SHP77 treated with DMSO at 0.1 percent for 48 hours (cell line): Measurements from ENCODE around the gene NDUFAF5.
"Not testable (repeated sequence)": the region's sequence is repeated elsewhere in the genome, so short reads cannot be mapped to it uniquely, and the experiment has no call there.

Experiments used
- DNase-seq: peaks from one replicate; lab custom pipeline; 2025; lab: John Stamatoyannopoulos, UW

Gene NDUFAF5, protein sequence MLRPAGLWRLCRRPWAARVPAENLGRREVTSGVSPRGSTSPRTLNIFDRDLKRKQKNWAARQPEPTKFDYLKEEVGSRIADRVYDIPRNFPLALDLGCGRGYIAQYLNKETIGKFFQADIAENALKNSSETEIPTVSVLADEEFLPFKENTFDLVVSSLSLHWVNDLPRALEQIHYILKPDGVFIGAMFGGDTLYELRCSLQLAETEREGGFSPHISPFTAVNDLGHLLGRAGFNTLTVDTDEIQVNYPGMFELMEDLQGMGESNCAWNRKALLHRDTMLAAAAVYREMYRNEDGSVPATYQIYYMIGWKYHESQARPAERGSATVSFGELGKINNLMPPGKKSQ

GRCh38 chr20:13784893-13785715 is at the start of gene NDUFAF5, which contains the start of gene ESF1:
Gene NDUFAF5, plus strand, starts transcription at chr20:13785028. Its CDS starts 41 bp downstream, at chr20:13785069.
Gene ESF1, minus strand, starts transcription at chr20:13784919. Its CDS starts 1,779 bp downstream, at chr20:13783140.
- peak; percentile 98 for DNase-seq

DNA sequence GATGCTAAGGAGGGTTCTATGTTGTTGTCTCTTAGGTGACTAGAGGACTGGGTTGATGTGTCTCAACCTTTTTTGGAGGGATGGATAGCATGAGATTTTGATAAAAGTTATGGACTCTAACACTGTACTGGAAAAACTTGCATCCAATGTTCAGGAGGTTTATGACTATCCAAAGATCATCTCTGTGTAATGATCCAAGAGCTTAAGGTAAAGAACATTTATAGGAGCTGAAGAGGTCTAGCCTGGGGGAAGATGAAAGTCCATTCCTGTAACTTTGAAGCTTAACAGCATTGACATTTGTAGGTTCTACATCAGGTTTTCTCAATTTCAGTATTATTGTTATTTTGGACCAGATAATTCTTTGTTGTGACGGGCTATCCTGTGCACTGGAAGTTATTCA is 49.0 kb upstream of the NDUFAF5 start:
- DNase-seq, result no peak

- DNase-seq, result no peak
These were observed 48.2 kb upstream of the NDUFAF5 start for GRCh38 chr20:13736436-13737191.

GRCh38 chr20:13738187-13738586 is 46.6 kb upstream of the NDUFAF5 start:
- DNase-seq, result not testable (repeated sequence)

- no peak for DNase-seq
These were observed 44.8 kb upstream of the NDUFAF5 start for GRCh38 chr20:13739731-13740649.

DNA sequence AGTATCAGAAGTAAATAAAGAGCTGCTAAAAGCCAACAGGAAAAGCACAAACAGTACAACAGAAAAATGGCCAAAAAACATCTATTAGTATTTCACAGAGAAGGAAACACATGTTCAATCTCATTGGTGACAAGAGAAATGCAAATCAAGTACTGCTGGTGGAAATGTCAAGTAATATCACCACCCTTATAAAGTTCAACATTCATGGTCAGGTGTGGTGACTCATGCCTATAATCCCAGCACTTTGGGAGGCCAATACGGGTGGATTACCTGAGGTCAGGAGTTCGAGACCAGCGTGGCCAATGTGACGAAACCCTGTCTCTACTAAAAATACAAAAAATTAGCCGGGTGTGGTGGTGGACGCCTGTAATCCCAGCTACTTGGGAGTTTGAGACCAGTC is 42.9 kb upstream of the NDUFAF5 start:
- no peak for DNase-seq

GRCh38 chr20:13744352-13744751 is 40.5 kb upstream of the NDUFAF5 start:
- no peak for DNase-seq

DNA sequence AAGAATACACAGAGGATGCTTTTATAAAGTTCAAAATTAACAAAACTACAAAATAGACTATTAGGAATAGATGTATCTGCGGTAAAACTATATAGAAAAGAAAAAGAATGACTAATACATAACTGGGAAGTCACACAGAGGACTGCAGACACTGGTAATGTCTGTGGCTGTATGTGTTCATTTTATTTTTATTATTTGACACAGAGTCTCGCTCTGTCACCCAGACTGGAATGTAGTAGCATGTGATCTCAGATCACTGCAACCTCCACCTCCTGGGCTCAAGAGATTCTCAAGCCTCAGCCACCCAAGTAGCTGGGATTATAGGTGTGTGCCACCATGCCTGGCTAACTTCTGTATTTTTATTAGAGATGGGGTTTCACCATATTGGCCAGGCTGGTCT is 39.0 kb upstream of the NDUFAF5 start:
- no peak for DNase-seq

- DNase-seq, result no peak
These were observed 35.0 kb upstream of the NDUFAF5 start for GRCh38 chr20:13749811-13750210.

DNA sequence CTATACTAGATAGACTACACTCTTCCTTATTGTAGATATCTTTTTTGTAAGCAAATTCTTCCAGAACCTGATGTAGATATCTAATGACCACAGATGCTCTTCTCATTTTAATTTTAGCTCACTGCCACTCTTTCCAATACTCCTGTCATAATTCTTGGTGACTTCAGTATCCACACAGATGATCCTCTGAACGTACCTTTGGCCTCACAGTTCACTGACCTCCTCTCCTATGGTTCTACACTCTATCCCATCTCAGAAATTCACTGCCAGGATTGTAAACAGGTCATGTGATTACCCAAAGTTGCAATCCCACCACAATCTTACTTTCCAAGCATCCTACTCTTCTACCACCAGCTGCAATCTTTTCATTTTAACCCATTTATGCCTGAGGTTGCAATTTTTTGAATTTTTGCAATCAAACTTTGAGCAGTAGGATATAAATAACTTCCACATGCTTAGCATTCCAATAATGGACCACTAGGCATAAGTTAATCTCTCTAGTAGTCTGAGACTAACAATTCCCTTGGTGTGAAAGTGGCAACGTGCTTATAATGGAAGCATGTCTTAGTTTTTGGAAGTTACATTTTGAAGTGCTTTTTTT is 31.3 kb upstream of the NDUFAF5 start:
- no peak for DNase-seq

DNA sequence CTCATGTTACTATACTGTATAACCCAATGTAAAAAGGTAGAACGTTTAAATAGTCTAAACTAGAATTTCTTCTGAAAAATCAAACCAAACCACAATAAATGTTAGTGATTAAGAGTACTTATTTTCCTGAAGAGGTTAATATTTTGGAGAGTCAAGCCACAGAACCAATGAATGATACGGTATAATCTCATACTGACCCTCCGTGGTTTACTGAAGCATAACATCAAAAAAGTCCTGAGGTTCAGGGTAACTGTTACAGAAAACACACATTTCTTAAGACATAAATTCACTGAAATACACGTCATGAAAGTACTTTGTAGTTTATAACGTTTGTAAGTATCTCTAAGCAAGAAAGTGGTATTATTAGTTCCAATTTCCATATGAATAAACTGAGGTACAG is 29.0 kb upstream of the NDUFAF5 start:
- no peak for DNase-seq

GRCh38 chr20:13756551-13756950 is 28.3 kb upstream of the NDUFAF5 start:
- DNase-seq, result no peak

DNA sequence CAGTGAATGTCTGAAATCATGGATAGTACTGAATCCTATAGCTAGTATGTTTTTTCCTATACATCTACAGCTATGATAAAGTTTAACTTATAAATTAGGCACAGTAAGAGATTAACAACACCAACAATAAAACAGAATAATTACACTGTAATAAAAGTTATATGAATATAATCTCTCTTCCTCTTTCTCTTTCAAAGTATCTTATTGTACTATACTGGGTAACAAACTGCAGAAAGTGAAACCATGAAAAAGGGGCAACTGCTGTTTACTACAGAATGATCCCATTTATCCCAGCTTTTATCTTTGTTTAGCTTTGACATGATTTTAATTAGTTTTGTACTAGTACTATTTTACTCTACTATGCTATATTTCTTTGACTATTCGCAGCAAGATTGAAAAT is 25.9 kb upstream of the NDUFAF5 start:
- DNase-seq, result no peak

DNA sequence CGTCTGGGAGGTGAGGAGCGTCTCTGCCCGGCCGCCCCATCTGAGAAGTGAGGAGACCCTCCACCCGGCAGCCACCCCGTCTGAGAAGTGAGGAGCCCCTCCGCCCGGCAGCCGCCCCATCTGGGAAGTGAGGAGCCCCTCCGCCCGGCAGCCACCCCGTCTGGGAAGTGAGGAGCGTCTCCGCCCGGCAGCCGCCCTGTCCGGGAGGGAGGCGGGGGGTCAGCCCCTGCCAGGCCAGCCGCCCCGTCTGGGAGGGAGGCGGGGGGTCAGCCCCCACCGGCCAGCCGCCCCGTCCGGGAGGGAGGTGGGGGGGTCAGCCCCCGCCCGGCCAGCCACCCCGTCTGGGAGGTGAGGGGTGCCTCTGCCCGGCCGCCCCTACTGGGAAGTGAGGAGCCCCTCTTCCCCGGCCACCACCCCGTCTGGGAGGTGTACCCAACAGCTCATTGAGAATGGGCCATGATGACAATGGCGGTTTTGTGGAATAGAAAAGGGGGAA is 24.3 kb upstream of the NDUFAF5 start:
- not testable (repeated sequence) for DNase-seq

DNA sequence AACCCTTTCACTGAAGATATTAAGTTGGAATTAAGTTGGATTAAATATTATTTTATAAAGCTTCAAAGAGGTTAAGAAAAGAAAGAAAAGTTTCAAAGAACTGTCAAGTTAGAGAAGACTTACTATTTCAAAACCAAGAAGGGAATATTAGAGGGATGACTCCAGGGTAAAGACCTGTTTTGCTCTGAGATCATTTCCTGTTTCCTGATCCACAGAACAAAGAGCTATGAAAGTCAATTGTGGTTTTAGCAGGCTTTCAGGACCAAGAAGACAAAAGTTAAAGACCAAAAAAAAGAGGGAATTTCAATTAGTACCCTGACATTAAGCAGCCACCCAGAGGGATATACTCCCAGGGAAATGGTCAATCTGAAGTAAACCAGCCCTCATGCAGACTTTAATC is 19.5 kb upstream of the NDUFAF5 start:
- DNase-seq, result no peak

DNA sequence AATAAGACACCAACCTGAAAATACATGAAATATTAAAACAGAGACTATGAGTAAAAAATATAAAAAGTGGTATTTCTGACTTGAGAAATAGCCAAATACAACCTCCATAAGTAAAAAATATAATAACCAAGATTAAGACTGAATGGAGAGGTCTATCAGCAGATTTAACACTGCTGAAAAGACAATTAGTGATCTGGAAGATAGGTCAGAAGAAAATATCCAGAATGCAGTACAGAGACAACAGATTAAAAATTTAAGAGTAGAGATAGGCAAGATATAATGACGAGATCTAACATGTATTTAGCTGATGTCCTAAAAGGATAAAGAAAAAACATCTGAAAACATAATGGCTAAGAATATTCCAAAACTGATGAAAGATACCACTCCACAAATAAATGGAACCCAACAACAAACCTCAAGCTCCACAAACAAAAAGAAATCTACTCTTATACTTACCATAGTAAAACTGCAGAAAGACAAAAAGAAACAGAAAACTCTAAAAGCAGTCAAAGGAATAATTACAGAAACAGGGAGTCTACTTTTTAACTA is 18.9 kb upstream of the NDUFAF5 start:
- no peak for DNase-seq

- DNase-seq, result no peak
These were observed 14.7 kb upstream of the NDUFAF5 start for GRCh38 chr20:13770141-13770540.

DNA sequence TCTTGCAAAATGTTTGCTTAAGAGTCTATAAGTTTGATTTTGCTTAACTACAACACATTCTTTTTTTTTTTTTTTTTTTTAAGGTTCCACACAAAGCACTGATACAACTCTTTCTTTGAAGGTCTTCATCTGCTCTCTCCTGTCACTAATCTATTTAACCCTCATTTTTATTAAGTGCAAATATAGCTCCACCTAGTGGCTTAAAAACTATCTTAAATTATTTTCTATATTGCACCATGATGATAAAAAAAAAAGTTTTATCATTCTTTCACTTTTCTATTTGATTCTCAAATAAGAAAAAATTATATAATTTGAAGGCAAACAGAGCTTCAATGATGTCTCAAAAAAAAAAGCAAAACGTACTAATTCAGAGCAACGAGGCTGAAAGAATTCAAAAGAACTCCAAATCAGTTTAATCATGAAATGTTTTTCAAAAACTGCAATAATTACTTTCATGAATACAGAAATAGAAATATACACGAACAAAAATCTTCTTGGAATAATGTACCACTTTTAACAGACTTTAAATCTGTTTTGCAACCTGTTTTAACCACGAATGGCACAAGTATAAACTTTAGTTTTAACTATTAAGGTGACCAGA is 12.9 kb upstream of the NDUFAF5 start:
- peak; percentile 43 for DNase-seq

GRCh38 chr20:13772529-13772928 is 12.3 kb upstream of the NDUFAF5 start:
- no peak for DNase-seq

DNA sequence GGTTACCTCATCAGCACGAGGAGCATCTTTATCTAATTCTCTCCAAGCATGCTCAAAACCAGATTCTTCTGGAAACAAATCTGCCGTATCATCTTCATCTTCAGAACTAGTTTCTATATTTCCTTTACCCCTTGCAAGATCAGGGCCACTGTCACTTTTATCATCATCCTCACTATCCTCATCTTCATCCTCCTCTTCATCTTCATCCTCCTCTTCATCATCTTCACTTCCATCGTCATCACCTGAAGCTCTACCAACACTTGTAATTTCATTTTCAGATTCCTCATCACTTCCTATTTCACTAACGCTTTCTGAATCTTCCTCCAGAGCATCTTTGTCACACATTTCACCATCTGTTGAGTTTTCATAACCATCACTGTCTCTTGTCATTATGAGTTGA is 9.0 kb upstream of the NDUFAF5 start:
- DNase-seq, result no peak
